Stomach (tissue), 9 donors: ENCODE data around the gene RPAP2. TPM values are rescaled to one million over a fixed set of nuclear protein-coding genes. Genes with fewer than 3 reads are reported as not detected.

Experiments
- DNase-seq, 2 donors: peaks; one replicate each; pipeline versions ENCODE4 v3.0.0 to v3.0.0-alpha.2; 2013 to 2019
- H3K27ac ChIP-seq, 5 donors: fragments of 200-600 bp in 4 of 5; sonication (generic) in 4 of 5; one replicate each; pipeline ENCODE4 v1.5.1; 2013 to 2019; ENCODE audit warnings: mild to moderate bottlenecking in 1 of 5, moderate library complexity in 1 of 5
- H3K27me3 ChIP-seq, 3 donors: fragments of 200-600 bp; sonication (generic); one replicate each; pipeline ENCODE4 v1.5.1; 2017 to 2019; ENCODE audit warnings: mixed run types in 1 of 3
- H3K36me3 ChIP-seq, 4 donors: fragments of 200-600 bp; sonication (generic); 1 replicate in 3 of 4; 2 replicates in 1 of 4; pipeline ENCODE4 v1.5.1; 2016 to 2019
- H3K4me1 ChIP-seq, 4 donors: fragments of 200-600 bp; sonication (generic); one replicate each; pipeline ENCODE4 v1.5.1; 2016 to 2019
- H3K4me3 ChIP-seq, 4 donors: fragments of 200-600 bp; sonication (generic) in 3 of 4; one replicate each; pipeline ENCODE4 v1.5.1; 2016 to 2019; ENCODE audit warnings: mild to moderate bottlenecking in 1 of 4
- H3K9me3 ChIP-seq, 4 donors: fragments of 200-600 bp; sonication (generic); one replicate each; pipeline ENCODE4 v1.5.1; 2016 to 2019
- EP300 ChIP-seq: sonication (generic); formaldehyde crosslinking; IDR thresholded peaks from one replicate; pipeline ENCODE4 v1.6.1; 2017; ENCODE audit warnings: antibody characterized with exemption
- POLR2A ChIP-seq, 4 donors: fragments of 450-650 bp; IDR thresholded peaks; one replicate each; pipeline ENCODE4 v1.6.1; 2016; ENCODE audit warnings: antibody characterized with exemption in 4 of 4, control low read depth in 2 of 4, mild to moderate bottlenecking in 1 of 4, moderate library complexity in 1 of 4
- POLR2AphosphoS5 ChIP-seq, 3 donors: sonication (generic); formaldehyde crosslinking; IDR thresholded peaks; one replicate each; pipeline ENCODE4 v1.6.1; 2016; ENCODE audit warnings: antibody characterized with exemption in 3 of 3
- WGBS, 5 donors: extraction: QIAGEN DNeasy Blood & Tissue Kit in 3 of 5; methylation state at CpG; one replicate each; pipeline versions ENCODE4 v1.1.5 to v1.1.7; 2013 to 2018; 5-methylcytosine and 5-hydroxymethylcytosine counted together
- intact Hi-C: fragments of 100-400 bp; cut with DNase I; formaldehyde crosslinking; loops from one replicate; pipeline ENCODE4 v1.15.1; 2023; ENCODE audit warnings: low total_unique reads
- polyA plus RNA-seq, 3 donors: library from polyadenylated mRNA; stranded (reverse); fragments of 200-250 nt; gene quantifications; one replicate each; pipeline ENCODE4 v1.2.3, GENCODE V29; 2013
- total RNA-seq, 5 donors: library from RNA; depleted of rRNA; stranded (reverse); fragments of >200 nt; gene quantifications; one replicate each; pipeline versions ENCODE4 v1.1.0 to v1.2.3, GENCODE V29; 2014 to 2016
- TF ChIP-seq, protein P1 (sequence below), 7 experiments: fragments of 450-650 bp in 4 of 7; fragments of 200-600 bp in 3 of 7; sonication (generic) in 3 of 7; IDR thresholded peaks; one replicate each; pipeline ENCODE4 v1.5.1; 2016 to 2019; ENCODE audit warnings: antibody characterized with exemption in 7 of 7, control low read depth in 2 of 7, mild to moderate bottlenecking in 1 of 7
- donor health status: healthy with polysubstance abuse.
- donor health status: Bipolar disorder and iron deficiency.
- donor health status: healthy.

The RPAP2 gene
- total and polyA plus RNA-seq, 8 donors = 2.3 to 16.5 (median 6.0) TPM

DNA sequence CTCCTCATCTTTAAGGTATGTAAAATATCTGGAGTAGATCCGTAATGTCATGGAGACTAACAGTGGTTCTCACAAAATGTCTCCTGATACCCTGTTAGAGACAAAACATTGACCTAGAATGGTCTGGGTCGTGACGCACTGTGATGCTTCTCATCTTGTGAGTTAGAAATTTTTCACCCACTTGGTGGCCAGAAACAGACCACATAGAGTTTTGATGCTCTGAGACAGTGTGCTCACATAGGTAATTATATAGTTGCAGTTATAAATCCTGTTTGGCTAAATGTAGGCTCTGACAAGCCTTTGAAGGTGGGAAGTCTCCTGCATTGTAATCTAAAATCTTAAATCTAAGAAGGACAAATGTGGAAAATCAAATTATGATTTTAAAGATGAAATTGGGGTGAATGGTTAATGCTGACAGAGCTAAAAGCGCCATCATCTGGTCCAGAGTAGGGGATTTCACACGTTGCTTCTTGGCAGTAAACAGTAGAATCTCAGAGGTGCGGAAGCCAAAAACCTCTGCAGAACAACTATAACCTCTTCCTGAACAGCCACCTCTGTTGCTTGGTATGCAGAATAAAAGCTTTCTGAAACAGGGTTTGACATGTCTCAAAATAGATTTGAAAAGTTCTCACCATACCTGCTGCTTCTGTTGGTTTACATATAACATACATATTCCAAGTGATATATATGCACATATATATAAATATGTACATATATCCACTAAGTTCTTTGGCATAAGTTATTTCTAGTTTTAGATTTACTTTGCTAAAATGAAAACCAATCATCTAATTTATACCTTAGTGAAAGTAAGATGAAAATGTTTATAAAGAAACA lies 17.1 kb downstream of the RPAP2 start:
- Histone ChIP-seq H3K27me3 (no peaks in the 10 kb centered on the region), H3K4me1 (no peaks in the 10 kb centered on the region), H3K9me3 (no peaks in the 10 kb centered on the region), H3K36me3 (peaks cover 0 to 46% (median 29%) of the 10 kb centered on the region in 4 donors), H3K4me3 (no peak overlapping the region), H3K27ac (peak overlapping the region in 1 of 5 donors; percentile 3)
- peak in 1 of 2 donors; percentile 38 for DNase-seq
- intact Hi-C loops = no loop called here
- TF ChIP-seq, protein P1, sequence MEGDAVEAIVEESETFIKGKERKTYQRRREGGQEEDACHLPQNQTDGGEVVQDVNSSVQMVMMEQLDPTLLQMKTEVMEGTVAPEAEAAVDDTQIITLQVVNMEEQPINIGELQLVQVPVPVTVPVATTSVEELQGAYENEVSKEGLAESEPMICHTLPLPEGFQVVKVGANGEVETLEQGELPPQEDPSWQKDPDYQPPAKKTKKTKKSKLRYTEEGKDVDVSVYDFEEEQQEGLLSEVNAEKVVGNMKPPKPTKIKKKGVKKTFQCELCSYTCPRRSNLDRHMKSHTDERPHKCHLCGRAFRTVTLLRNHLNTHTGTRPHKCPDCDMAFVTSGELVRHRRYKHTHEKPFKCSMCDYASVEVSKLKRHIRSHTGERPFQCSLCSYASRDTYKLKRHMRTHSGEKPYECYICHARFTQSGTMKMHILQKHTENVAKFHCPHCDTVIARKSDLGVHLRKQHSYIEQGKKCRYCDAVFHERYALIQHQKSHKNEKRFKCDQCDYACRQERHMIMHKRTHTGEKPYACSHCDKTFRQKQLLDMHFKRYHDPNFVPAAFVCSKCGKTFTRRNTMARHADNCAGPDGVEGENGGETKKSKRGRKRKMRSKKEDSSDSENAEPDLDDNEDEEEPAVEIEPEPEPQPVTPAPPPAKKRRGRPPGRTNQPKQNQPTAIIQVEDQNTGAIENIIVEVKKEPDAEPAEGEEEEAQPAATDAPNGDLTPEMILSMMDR (IDR thresholded peaks at IDR 0.05) = no peak
- 80 to 86% (median 80%) methylated on average over 6 of the region's 6 CpGs for WGBS, 5 donors

DNA sequence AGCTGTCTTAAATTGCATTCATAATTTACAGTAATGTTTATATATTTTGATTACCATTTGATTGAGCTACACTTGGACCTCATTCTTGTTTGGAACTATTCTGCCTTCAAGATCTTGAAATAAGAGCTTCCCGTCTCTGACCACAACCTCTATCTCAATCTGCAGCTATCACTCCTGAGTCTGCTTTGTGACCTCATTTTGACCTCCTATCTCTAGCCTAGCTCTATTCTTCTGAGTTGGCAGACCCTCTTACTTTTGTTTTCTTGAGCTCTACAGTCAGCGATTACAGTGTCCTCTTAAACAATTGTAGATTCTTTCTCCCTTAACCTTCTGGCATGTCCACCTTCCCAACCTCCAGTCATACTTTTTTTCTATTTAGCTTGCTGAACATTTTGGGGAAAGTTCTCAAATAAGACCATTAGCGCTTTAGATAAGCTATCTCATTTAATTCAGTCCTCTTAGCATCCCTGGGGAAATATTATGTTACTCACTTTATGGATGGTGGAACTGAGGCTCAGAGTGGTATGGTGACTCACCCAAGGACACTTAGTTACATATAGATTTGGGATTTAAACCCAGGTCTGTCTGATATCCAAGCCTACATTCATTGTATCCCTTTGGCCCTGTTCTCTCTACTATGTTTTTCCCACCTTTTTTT lies 19.1 kb downstream of the RPAP2 start:
- TF ChIP-seq POLR2A (IDR thresholded peaks at IDR 0.05) (no peak), EP300 (no peak), POLR2AphosphoS5 (IDR thresholded peaks at IDR 0.05) (no peak)
- TF ChIP-seq, protein P1 (IDR thresholded peaks at IDR 0.05) = no peak
- intact Hi-C loops = no loop called here
- Histone ChIP-seq H3K27me3 (no peaks in the 10 kb centered on the region), H3K4me1 (no peaks in the 10 kb centered on the region), H3K4me3 (no peak overlapping the region), H3K36me3 (peaks cover 0 to 45% (median 30%) of the 10 kb centered on the region in 4 donors), H3K9me3 (no peaks in the 10 kb centered on the region), H3K27ac (no peak overlapping the region)
- peak in 1 of 2 donors; percentile 41 for DNase-seq
- 71 to 83% (median 76%) methylated on average over 3 of the region's 3 CpGs for WGBS, 5 donors

DNA sequence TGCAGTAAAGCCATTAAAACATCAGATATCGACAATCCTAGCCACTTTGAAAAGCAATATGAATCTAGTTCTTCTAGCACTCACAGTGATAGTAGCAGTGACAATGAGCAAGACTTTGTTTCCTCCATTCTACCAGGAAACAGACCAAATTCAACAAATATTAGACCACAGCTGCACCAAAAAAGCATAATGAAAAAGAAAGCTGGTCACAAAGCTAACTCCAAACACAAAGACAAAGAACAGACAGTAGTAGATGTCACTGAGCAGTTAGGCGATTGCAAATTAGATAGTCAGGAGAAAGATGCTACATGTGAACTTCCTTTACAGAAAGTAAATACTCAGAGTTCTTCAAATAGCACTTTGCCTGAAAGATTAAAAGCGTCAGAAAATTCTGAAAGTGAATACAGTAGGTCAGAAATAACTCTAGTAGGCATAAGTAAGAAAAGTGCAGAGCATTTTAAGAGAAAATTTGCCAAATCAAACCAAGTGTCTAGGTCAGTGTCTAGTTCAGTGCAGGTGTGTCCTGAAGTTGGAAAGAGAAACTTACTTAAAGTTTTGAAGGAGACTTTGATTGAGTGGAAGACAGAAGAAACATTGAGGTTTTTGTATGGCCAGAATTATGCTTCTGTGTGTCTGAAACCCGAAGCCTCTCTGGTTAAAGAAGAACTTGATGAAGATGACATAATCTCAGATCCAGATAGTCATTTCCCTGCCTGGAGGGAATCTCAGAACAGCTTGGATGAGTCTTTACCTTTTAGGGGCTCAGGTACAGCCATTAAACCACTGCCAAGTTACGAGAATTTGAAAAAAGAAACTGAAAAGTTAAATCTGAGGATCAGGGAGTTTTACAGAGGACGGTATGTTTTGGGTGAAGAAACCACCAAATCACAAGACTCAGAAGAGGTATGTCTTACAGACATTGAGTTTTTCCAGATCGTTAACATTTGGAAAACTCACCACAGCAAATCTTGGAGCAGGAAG lies 24.9 kb downstream of the RPAP2 start:
- WGBS, 5 donors = 83 to 93% (median 87%) methylated on average over 7 of the region's 7 CpGs
- DNase-seq = no peak
- no peaks in the 10 kb centered on the region for H3K27me3 ChIP-seq
- intact Hi-C loops = no loop called here
- peaks cover 6 to 86% (median 72%) of the 10 kb centered on the region in 4 donors for H3K36me3 ChIP-seq
- TF ChIP-seq POLR2AphosphoS5 (IDR thresholded peaks at IDR 0.05) (no peak), POLR2A (IDR thresholded peaks at IDR 0.05) (no peak), EP300 (no peak)
- TF ChIP-seq, protein P1 (IDR thresholded peaks at IDR 0.05) = no peak
- H3K4me3 ChIP-seq = no peak overlapping the region
- H3K4me1 ChIP-seq = no peaks in the 10 kb centered on the region
- H3K27ac ChIP-seq = peak overlapping the region in 2 of 5 donors; percentile 32 to 44
- peaks cover 0 to 28% (median 17%) of the 10 kb centered on the region in 4 donors for H3K9me3 ChIP-seq

DNA sequence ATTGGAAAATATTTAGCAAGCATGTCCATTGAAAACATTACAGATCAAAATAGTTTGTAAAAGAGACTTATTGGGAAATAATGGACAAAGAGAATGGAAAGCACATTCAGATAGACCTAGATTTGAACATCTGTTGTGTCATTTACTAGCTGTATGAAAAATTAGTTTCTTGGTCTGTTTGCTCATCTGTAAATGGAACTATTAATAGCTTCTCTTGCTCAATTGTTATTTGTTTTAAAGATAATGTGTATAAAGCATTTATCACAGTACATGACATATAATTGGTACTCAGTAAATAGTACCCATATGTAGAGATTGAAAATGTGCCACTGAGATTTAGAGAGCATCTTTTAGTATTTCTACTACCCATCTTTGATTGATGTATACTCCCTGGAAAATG lies 25.9 kb downstream of the RPAP2 start:
- no peak overlapping the region for H3K4me3 ChIP-seq
- DNase-seq = no peak
- no peaks in the 10 kb centered on the region for H3K27me3 ChIP-seq
- intact Hi-C loops = no loop called here
- H3K27ac ChIP-seq = no peak overlapping the region
- peaks cover 6 to 90% (median 76%) of the 10 kb centered on the region in 4 donors for H3K36me3 ChIP-seq
- peaks cover 0 to 34% (median 18%) of the 10 kb centered on the region in 4 donors for H3K9me3 ChIP-seq
- H3K4me1 ChIP-seq = no peaks in the 10 kb centered on the region
- no peak for TF ChIP-seq POLR2AphosphoS5 (IDR thresholded peaks at IDR 0.05)
- TF ChIP-seq POLR2A (IDR thresholded peaks at IDR 0.05) = no peak
